ENCODE data around the gene RAMP3. TPM values are rescaled to one million over a fixed set of nuclear protein-coding genes. Genes with fewer than 3 reads are reported as not detected.

RAMP3 gene
- total and polyA plus RNA-seq, 5 donors from 2014 or later, result not detected

Other genes with a start within 250 kb of the RAMP3 start
- 427 TPM for gene MYO1G, start 178.8 kb upstream of the RAMP3 start, total RNA-seq
- 100 to 1,000 TPM; 132 to 229 (median 160) TPM for gene MYO1G, start 178.8 kb upstream of the RAMP3 start, polyA plus RNA-seq
- 190 TPM for gene CCM2, start 157.6 kb upstream of the RAMP3 start, total RNA-seq
- 100 to 1,000 TPM; 139 to 163 (median 156) TPM for gene CCM2, start 157.6 kb upstream of the RAMP3 start, polyA plus RNA-seq
- gene NACAD, start 68.8 kb upstream of the RAMP3 start, total RNA-seq, result 0.07 TPM
- gene NACAD, start 68.8 kb upstream of the RAMP3 start, polyA plus RNA-seq, result not detected
- gene TBRG4, start 46.1 kb upstream of the RAMP3 start, total RNA-seq, result 48.4 TPM
- gene TBRG4, start 46.1 kb upstream of the RAMP3 start, polyA plus RNA-seq, result 10 to 100 TPM; 42.6 to 54.3 (median 45.2) TPM